ENCODE results near the gene EPHA7.

EPHA7 gene

DNA sequence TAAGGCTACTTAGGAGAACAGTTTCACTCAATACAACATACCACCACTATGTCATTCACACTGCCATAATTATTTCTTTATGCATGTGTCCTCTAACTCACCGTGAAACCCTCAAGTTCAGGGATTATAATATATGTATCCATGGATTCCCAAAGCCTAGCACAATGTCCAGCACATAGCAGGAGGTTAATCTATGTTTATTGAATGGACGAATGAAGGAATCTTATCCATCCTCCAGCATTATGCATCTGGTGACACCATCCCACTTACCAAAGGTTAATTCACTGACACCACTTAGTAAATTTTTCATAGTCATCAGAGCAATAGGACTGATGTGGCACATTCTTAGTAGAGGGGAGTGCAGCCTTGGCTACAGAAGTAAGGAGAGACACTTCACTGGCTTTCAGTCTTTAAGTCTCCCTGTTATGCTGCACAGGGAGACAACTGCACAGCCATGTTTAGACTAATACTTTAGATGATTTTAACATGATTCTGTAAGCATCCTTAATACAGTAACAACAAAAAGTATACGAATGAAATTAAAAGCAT is 49.7 kb downstream of the EPHA7 start:
- H3K27me3 ChIP-seq (ENCODE audit: low read depth, low read length): no peaks in the 10 kb centered on the region
- H2AFZ ChIP-seq (ENCODE audit: low read depth, low read length): no peak overlapping the region
- H4K20me1 ChIP-seq (ENCODE audit: insufficient read depth, low read length): no peaks in the 10 kb centered on the region
- no peak overlapping the region for H3K4me2 ChIP-seq (ENCODE audit: low read length)
- H3K4me3 ChIP-seq (ENCODE audit: low read length): no peak overlapping the region
- no peak overlapping the region for H3K27ac ChIP-seq (ENCODE audit: low read length)
- H3K36me3 ChIP-seq (replicated peaks; ENCODE audit: low read depth, low read length): no peaks in the 10 kb centered on the region
- TF ChIP-seq, protein P1, sequence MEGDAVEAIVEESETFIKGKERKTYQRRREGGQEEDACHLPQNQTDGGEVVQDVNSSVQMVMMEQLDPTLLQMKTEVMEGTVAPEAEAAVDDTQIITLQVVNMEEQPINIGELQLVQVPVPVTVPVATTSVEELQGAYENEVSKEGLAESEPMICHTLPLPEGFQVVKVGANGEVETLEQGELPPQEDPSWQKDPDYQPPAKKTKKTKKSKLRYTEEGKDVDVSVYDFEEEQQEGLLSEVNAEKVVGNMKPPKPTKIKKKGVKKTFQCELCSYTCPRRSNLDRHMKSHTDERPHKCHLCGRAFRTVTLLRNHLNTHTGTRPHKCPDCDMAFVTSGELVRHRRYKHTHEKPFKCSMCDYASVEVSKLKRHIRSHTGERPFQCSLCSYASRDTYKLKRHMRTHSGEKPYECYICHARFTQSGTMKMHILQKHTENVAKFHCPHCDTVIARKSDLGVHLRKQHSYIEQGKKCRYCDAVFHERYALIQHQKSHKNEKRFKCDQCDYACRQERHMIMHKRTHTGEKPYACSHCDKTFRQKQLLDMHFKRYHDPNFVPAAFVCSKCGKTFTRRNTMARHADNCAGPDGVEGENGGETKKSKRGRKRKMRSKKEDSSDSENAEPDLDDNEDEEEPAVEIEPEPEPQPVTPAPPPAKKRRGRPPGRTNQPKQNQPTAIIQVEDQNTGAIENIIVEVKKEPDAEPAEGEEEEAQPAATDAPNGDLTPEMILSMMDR (IDR thresholded peaks at IDR 0.05; ENCODE audit: low read depth, low read length): no peak
- no peak for TF ChIP-seq EZH2phosphoT487 (IDR thresholded peaks at IDR 0.05; ENCODE audit: low read depth)
- no peaks in the 10 kb centered on the region for H3K4me1 ChIP-seq (ENCODE audit: low read length)
- H3K9ac ChIP-seq (ENCODE audit: low read length): no peak overlapping the region
- no peaks in the 10 kb centered on the region for H3K9me3 ChIP-seq (ENCODE audit: insufficient read depth, low read length)
- H3K79me2 ChIP-seq (ENCODE audit: low read length): no peaks in the 10 kb centered on the region

DNA sequence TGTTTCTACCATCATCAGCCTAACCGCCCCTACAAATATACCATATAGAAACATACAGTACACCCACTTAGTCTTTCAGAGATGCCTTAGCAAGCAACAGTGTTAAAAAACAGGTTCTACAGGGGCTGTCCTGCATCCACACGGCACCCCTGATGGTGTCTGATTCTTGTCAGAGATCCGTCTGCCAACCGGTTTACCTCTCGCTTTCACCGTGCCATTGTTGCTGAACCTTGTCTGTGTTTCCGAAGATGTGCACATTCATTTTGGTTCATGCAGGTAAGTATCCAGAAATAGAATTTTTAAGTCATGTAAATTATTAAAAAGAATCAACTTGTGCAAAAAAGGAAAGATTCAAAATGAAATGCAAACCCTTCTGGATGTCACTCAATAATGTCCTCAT is 52.9 kb downstream of the EPHA7 start:
- H3K9ac ChIP-seq (ENCODE audit: low read length): no peak overlapping the region
- no peaks in the 10 kb centered on the region for H3K9me3 ChIP-seq (ENCODE audit: insufficient read depth, low read length)
- H3K4me2 ChIP-seq (ENCODE audit: low read length): no peak overlapping the region
- H3K27ac ChIP-seq (ENCODE audit: low read length): no peak overlapping the region
- no peaks in the 10 kb centered on the region for H3K27me3 ChIP-seq (ENCODE audit: low read depth, low read length)
- H3K4me3 ChIP-seq (ENCODE audit: low read length): no peak overlapping the region
- H3K4me1 ChIP-seq (ENCODE audit: low read length): no peaks in the 10 kb centered on the region
- no peaks in the 10 kb centered on the region for H4K20me1 ChIP-seq (ENCODE audit: insufficient read depth, low read length)
- no peaks in the 10 kb centered on the region for H3K36me3 ChIP-seq (replicated peaks; ENCODE audit: low read depth, low read length)
- no peaks in the 10 kb centered on the region for H3K79me2 ChIP-seq (ENCODE audit: low read length)
- H2AFZ ChIP-seq (ENCODE audit: low read depth, low read length): no peak overlapping the region
- TF ChIP-seq, protein P1 (IDR thresholded peaks at IDR 0.05; ENCODE audit: low read depth, low read length): no peak
- TF ChIP-seq EZH2phosphoT487 (IDR thresholded peaks at IDR 0.05; ENCODE audit: low read depth): no peak

DNA sequence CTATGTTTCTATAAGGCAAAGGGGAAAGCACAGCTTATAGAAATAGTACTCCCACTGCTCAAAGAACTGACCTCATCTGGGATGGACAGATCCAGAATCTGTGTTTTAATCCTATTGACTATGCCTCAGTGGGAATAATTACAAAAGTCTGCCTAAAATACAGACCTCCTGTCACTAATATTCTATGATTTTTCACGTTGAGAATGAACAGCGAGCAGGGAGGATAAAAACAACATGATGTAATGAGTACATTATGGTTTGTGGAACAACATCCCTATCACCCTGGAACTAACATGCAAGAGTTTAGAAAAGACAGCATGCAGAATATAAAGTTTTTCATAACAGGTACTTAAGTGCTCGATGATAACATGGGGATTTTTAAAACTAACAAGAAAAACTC is 53.9 kb downstream of the EPHA7 start:
- no peaks in the 10 kb centered on the region for H3K4me1 ChIP-seq (ENCODE audit: low read length)
- no peaks in the 10 kb centered on the region for H4K20me1 ChIP-seq (ENCODE audit: insufficient read depth, low read length)
- H3K9me3 ChIP-seq (ENCODE audit: insufficient read depth, low read length): no peaks in the 10 kb centered on the region
- no peak overlapping the region for H3K4me2 ChIP-seq (ENCODE audit: low read length)
- no peaks in the 10 kb centered on the region for H3K79me2 ChIP-seq (ENCODE audit: low read length)
- no peaks in the 10 kb centered on the region for H3K36me3 ChIP-seq (replicated peaks; ENCODE audit: low read depth, low read length)
- H3K4me3 ChIP-seq (ENCODE audit: low read length): no peak overlapping the region
- no peak for TF ChIP-seq EZH2phosphoT487 (IDR thresholded peaks at IDR 0.05; ENCODE audit: low read depth)
- TF ChIP-seq, protein P1 (IDR thresholded peaks at IDR 0.05; ENCODE audit: low read depth, low read length): no peak
- no peaks in the 10 kb centered on the region for H3K27me3 ChIP-seq (ENCODE audit: low read depth, low read length)
- H3K27ac ChIP-seq (ENCODE audit: low read length): no peak overlapping the region
- no peak overlapping the region for H2AFZ ChIP-seq (ENCODE audit: low read depth, low read length)
- no peak overlapping the region for H3K9ac ChIP-seq (ENCODE audit: low read length)

DNA sequence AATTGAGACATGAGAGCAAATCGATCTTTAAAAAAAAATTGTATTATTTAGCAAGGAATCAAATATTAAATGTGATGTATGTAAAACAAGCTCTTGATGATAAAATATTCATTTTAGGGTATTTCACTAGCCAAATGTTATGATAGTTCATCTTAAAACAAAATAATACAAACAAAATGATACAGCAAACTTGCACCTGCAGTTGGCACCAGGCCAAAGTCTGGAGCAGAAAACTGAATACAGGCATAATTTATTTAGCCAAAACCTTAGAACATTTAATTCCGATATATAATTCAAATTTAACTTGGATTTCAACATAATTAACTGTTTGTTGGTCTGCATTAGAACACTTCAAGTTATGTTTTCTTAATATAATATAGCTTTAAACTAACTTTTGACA is 60.9 kb downstream of the EPHA7 start:
- H3K9me3 ChIP-seq (ENCODE audit: insufficient read depth, low read length): no peaks in the 10 kb centered on the region
- no peaks in the 10 kb centered on the region for H4K20me1 ChIP-seq (ENCODE audit: insufficient read depth, low read length)

More for the DNA sequence above, 60.9 kb downstream of the EPHA7 start:
- Histone ChIP-seq H3K4me2 (ENCODE audit: low read length) (no peak overlapping the region), H3K9ac (ENCODE audit: low read length) (no peak overlapping the region), H3K4me1 (ENCODE audit: low read length) (no peaks in the 10 kb centered on the region), H3K36me3 (replicated peaks; ENCODE audit: low read depth, low read length) (no peaks in the 10 kb centered on the region), H3K27ac (ENCODE audit: low read length) (no peak overlapping the region), H3K4me3 (ENCODE audit: low read length) (no peak overlapping the region), H2AFZ (ENCODE audit: low read depth, low read length) (no peak overlapping the region), H3K27me3 (ENCODE audit: low read depth, low read length) (no peaks in the 10 kb centered on the region), H3K79me2 (ENCODE audit: low read length) (no peaks in the 10 kb centered on the region)
- TF ChIP-seq EZH2phosphoT487 (IDR thresholded peaks at IDR 0.05; ENCODE audit: low read depth): no peak
- TF ChIP-seq, protein P1 (IDR thresholded peaks at IDR 0.05; ENCODE audit: low read depth, low read length): no peak

Measured in OCI-LY3 (cell line).